Measurements from ENCODE around the gene CNTNAP2.

CNTNAP2 gene

GRCh38 chr7:147161405-147161804 lies 1044.8 kb downstream of the CNTNAP2 start:
- no peaks in the 10 kb centered on the region for H3K9me3 ChIP-seq (ENCODE audit: control insufficient read depth in 2 of 2, low read length in 2 of 2)
- H3K9ac ChIP-seq (ENCODE audit: low read depth in 1 of 2, low read length in 2 of 2), result no peak overlapping the region
- H3K27ac ChIP-seq (ENCODE audit: low read depth in 2 of 2, low read length in 2 of 2), result no peak overlapping the region
- no peaks in the 10 kb centered on the region for H3K4me1 ChIP-seq (ENCODE audit: control insufficient read depth in 2 of 2, insufficient read depth in 2 of 2, low read length in 2 of 2)
- no peak overlapping the region for H3K4me3 ChIP-seq (ENCODE audit: low read length in 2 of 2)
- no peaks in the 10 kb centered on the region for H3K36me3 ChIP-seq (ENCODE audit: control insufficient read depth in 2 of 2, insufficient read depth in 2 of 2, low read length in 2 of 2)
- H3K27me3 ChIP-seq (ENCODE audit: control insufficient read depth in 2 of 2, insufficient read depth in 2 of 2, low read length in 2 of 2), result no peaks in the 10 kb centered on the region

- Histone ChIP-seq H3K4me1 (ENCODE audit: control insufficient read depth in 2 of 2, insufficient read depth in 2 of 2, low read length in 2 of 2) (no peaks in the 10 kb centered on the region), H3K36me3 (ENCODE audit: control insufficient read depth in 2 of 2, insufficient read depth in 2 of 2, low read length in 2 of 2) (no peaks in the 10 kb centered on the region), H3K9ac (ENCODE audit: low read depth in 1 of 2, low read length in 2 of 2) (no peak overlapping the region), H3K27me3 (ENCODE audit: control insufficient read depth in 2 of 2, insufficient read depth in 2 of 2, low read length in 2 of 2) (no peaks in the 10 kb centered on the region), H3K27ac (ENCODE audit: low read depth in 2 of 2, low read length in 2 of 2) (no peak overlapping the region), H3K4me3 (ENCODE audit: low read length in 2 of 2) (no peak overlapping the region), H3K9me3 (ENCODE audit: control insufficient read depth in 2 of 2, low read length in 2 of 2) (no peaks in the 10 kb centered on the region)
Measured at GRCh38 chr7:147170341-147171012, 1053.9 kb downstream of the CNTNAP2 start.

GRCh38 chr7:147171013-147171391 lies 1054.4 kb downstream of the CNTNAP2 start:
- Histone ChIP-seq H3K4me1 (ENCODE audit: control insufficient read depth in 2 of 2, insufficient read depth in 2 of 2, low read length in 2 of 2) (no peaks in the 10 kb centered on the region), H3K4me3 (ENCODE audit: low read length in 2 of 2) (no peak overlapping the region), H3K27ac (ENCODE audit: low read depth in 2 of 2, low read length in 2 of 2) (no peak overlapping the region), H3K36me3 (ENCODE audit: control insufficient read depth in 2 of 2, insufficient read depth in 2 of 2, low read length in 2 of 2) (no peaks in the 10 kb centered on the region), H3K9ac (ENCODE audit: low read depth in 1 of 2, low read length in 2 of 2) (no peak overlapping the region), H3K27me3 (ENCODE audit: control insufficient read depth in 2 of 2, insufficient read depth in 2 of 2, low read length in 2 of 2) (no peaks in the 10 kb centered on the region), H3K9me3 (ENCODE audit: control insufficient read depth in 2 of 2, low read length in 2 of 2) (no peaks in the 10 kb centered on the region)

- Histone ChIP-seq H3K4me3 (ENCODE audit: low read length in 2 of 2) (no peak overlapping the region), H3K9me3 (ENCODE audit: control insufficient read depth in 2 of 2, low read length in 2 of 2) (no peaks in the 10 kb centered on the region), H3K27ac (ENCODE audit: low read depth in 2 of 2, low read length in 2 of 2) (no peak overlapping the region), H3K27me3 (ENCODE audit: control insufficient read depth in 2 of 2, insufficient read depth in 2 of 2, low read length in 2 of 2) (no peaks in the 10 kb centered on the region), H3K36me3 (ENCODE audit: control insufficient read depth in 2 of 2, insufficient read depth in 2 of 2, low read length in 2 of 2) (no peaks in the 10 kb centered on the region), H3K9ac (ENCODE audit: low read depth in 1 of 2, low read length in 2 of 2) (no peak overlapping the region), H3K4me1 (ENCODE audit: control insufficient read depth in 2 of 2, insufficient read depth in 2 of 2, low read length in 2 of 2) (no peaks in the 10 kb centered on the region)
Measured at GRCh38 chr7:147173883-147174282, 1057.3 kb downstream of the CNTNAP2 start.

- Histone ChIP-seq H3K27me3 (ENCODE audit: control insufficient read depth in 2 of 2, insufficient read depth in 2 of 2, low read length in 2 of 2) (no peaks in the 10 kb centered on the region), H3K27ac (ENCODE audit: low read depth in 2 of 2, low read length in 2 of 2) (no peak overlapping the region), H3K9ac (ENCODE audit: low read depth in 1 of 2, low read length in 2 of 2) (no peak overlapping the region), H3K4me3 (ENCODE audit: low read length in 2 of 2) (no peak overlapping the region), H3K4me1 (ENCODE audit: control insufficient read depth in 2 of 2, insufficient read depth in 2 of 2, low read length in 2 of 2) (no peaks in the 10 kb centered on the region), H3K9me3 (ENCODE audit: control insufficient read depth in 2 of 2, low read length in 2 of 2) (peaks cover 0 to 2% of the 10 kb centered on the region in 2 donors), H3K36me3 (ENCODE audit: control insufficient read depth in 2 of 2, insufficient read depth in 2 of 2, low read length in 2 of 2) (no peaks in the 10 kb centered on the region)
Measured at GRCh38 chr7:147182874-147183273, 1066.3 kb downstream of the CNTNAP2 start.

- Histone ChIP-seq H3K4me3 (ENCODE audit: low read length in 2 of 2) (no peak overlapping the region), H3K36me3 (ENCODE audit: control insufficient read depth in 2 of 2, insufficient read depth in 2 of 2, low read length in 2 of 2) (no peaks in the 10 kb centered on the region), H3K9me3 (ENCODE audit: control insufficient read depth in 2 of 2, low read length in 2 of 2) (peaks cover 0 to 2% of the 10 kb centered on the region in 2 donors), H3K27ac (ENCODE audit: low read depth in 2 of 2, low read length in 2 of 2) (no peak overlapping the region), H3K9ac (ENCODE audit: low read depth in 1 of 2, low read length in 2 of 2) (no peak overlapping the region), H3K27me3 (ENCODE audit: control insufficient read depth in 2 of 2, insufficient read depth in 2 of 2, low read length in 2 of 2) (no peaks in the 10 kb centered on the region), H3K4me1 (ENCODE audit: control insufficient read depth in 2 of 2, insufficient read depth in 2 of 2, low read length in 2 of 2) (no peaks in the 10 kb centered on the region)
Measured at GRCh38 chr7:147183276-147183675, 1066.7 kb downstream of the CNTNAP2 start.

GRCh38 chr7:147188467-147188866 lies 1071.9 kb downstream of the CNTNAP2 start:
- Histone ChIP-seq H3K9ac (ENCODE audit: low read depth in 1 of 2, low read length in 2 of 2) (no peak overlapping the region), H3K36me3 (ENCODE audit: control insufficient read depth in 2 of 2, insufficient read depth in 2 of 2, low read length in 2 of 2) (no peaks in the 10 kb centered on the region), H3K4me3 (ENCODE audit: low read length in 2 of 2) (no peak overlapping the region), H3K9me3 (ENCODE audit: control insufficient read depth in 2 of 2, low read length in 2 of 2) (peaks cover 0 to 2% of the 10 kb centered on the region in 2 donors), H3K27me3 (ENCODE audit: control insufficient read depth in 2 of 2, insufficient read depth in 2 of 2, low read length in 2 of 2) (no peaks in the 10 kb centered on the region), H3K4me1 (ENCODE audit: control insufficient read depth in 2 of 2, insufficient read depth in 2 of 2, low read length in 2 of 2) (no peaks in the 10 kb centered on the region), H3K27ac (ENCODE audit: low read depth in 2 of 2, low read length in 2 of 2) (no peak overlapping the region)

- Histone ChIP-seq H3K4me3 (ENCODE audit: low read length in 2 of 2) (no peak overlapping the region), H3K27ac (ENCODE audit: low read depth in 2 of 2, low read length in 2 of 2) (no peak overlapping the region), H3K9ac (ENCODE audit: low read depth in 1 of 2, low read length in 2 of 2) (no peak overlapping the region), H3K36me3 (ENCODE audit: control insufficient read depth in 2 of 2, insufficient read depth in 2 of 2, low read length in 2 of 2) (no peaks in the 10 kb centered on the region), H3K4me1 (ENCODE audit: control insufficient read depth in 2 of 2, insufficient read depth in 2 of 2, low read length in 2 of 2) (no peaks in the 10 kb centered on the region), H3K27me3 (ENCODE audit: control insufficient read depth in 2 of 2, insufficient read depth in 2 of 2, low read length in 2 of 2) (no peaks in the 10 kb centered on the region), H3K9me3 (ENCODE audit: control insufficient read depth in 2 of 2, low read length in 2 of 2) (no peaks in the 10 kb centered on the region)
Measured at GRCh38 chr7:147193476-147193875, 1076.9 kb downstream of the CNTNAP2 start.

- Histone ChIP-seq H3K4me1 (ENCODE audit: control insufficient read depth in 2 of 2, insufficient read depth in 2 of 2, low read length in 2 of 2) (no peaks in the 10 kb centered on the region), H3K27ac (ENCODE audit: low read depth in 2 of 2, low read length in 2 of 2) (no peak overlapping the region), H3K27me3 (ENCODE audit: control insufficient read depth in 2 of 2, insufficient read depth in 2 of 2, low read length in 2 of 2) (no peaks in the 10 kb centered on the region), H3K9ac (ENCODE audit: low read depth in 1 of 2, low read length in 2 of 2) (no peak overlapping the region), H3K9me3 (ENCODE audit: control insufficient read depth in 2 of 2, low read length in 2 of 2) (peaks cover 0 to 2% of the 10 kb centered on the region in 2 donors), H3K4me3 (ENCODE audit: low read length in 2 of 2) (no peak overlapping the region), H3K36me3 (ENCODE audit: control insufficient read depth in 2 of 2, insufficient read depth in 2 of 2, low read length in 2 of 2) (no peaks in the 10 kb centered on the region)
Measured at GRCh38 chr7:147196481-147196880, 1079.9 kb downstream of the CNTNAP2 start.

- peaks cover 0 to 2% of the 10 kb centered on the region in 2 donors for H3K9me3 ChIP-seq (ENCODE audit: control insufficient read depth in 2 of 2, low read length in 2 of 2)
- no peak overlapping the region for H3K9ac ChIP-seq (ENCODE audit: low read depth in 1 of 2, low read length in 2 of 2)
- no peak overlapping the region for H3K27ac ChIP-seq (ENCODE audit: low read depth in 2 of 2, low read length in 2 of 2)
- H3K36me3 ChIP-seq (ENCODE audit: control insufficient read depth in 2 of 2, insufficient read depth in 2 of 2, low read length in 2 of 2), result no peaks in the 10 kb centered on the region
- H3K4me3 ChIP-seq (ENCODE audit: low read length in 2 of 2), result no peak overlapping the region
- H3K4me1 ChIP-seq (ENCODE audit: control insufficient read depth in 2 of 2, insufficient read depth in 2 of 2, low read length in 2 of 2), result no peaks in the 10 kb centered on the region
- H3K27me3 ChIP-seq (ENCODE audit: control insufficient read depth in 2 of 2, insufficient read depth in 2 of 2, low read length in 2 of 2), result no peaks in the 10 kb centered on the region
Measured at GRCh38 chr7:147197006-147197405, 1080.4 kb downstream of the CNTNAP2 start.
